ENCODE measurements around the gene MKX. TPM values are rescaled to one million over a fixed set of nuclear protein-coding genes. Genes with fewer than 3 reads are reported as not detected.
A peak's percentile ranks its signal among the peaks of the same experiment; 100 is the strongest.

Gene MKX
- total RNA-seq, 1 donor from 2014 or later, result 1.7 TPM

- DNase-seq (peak; percentile 69), ATAC-seq (no peak)
- no peaks in the 10 kb centered on the region for H3K9me3 ChIP-seq
- no peaks in the 10 kb centered on the region for H3K36me3 ChIP-seq
- TF ChIP-seq, protein P1, sequence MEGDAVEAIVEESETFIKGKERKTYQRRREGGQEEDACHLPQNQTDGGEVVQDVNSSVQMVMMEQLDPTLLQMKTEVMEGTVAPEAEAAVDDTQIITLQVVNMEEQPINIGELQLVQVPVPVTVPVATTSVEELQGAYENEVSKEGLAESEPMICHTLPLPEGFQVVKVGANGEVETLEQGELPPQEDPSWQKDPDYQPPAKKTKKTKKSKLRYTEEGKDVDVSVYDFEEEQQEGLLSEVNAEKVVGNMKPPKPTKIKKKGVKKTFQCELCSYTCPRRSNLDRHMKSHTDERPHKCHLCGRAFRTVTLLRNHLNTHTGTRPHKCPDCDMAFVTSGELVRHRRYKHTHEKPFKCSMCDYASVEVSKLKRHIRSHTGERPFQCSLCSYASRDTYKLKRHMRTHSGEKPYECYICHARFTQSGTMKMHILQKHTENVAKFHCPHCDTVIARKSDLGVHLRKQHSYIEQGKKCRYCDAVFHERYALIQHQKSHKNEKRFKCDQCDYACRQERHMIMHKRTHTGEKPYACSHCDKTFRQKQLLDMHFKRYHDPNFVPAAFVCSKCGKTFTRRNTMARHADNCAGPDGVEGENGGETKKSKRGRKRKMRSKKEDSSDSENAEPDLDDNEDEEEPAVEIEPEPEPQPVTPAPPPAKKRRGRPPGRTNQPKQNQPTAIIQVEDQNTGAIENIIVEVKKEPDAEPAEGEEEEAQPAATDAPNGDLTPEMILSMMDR (IDR thresholded peaks at IDR 0.05), result no peak
- intact Hi-C loops (cut with DNase I), result no loop called here
- H3K4me3 ChIP-seq, result peak overlapping the region; percentile 64
- no peak overlapping the region for H3K27ac ChIP-seq
- peaks cover 63% of the 10 kb centered on the region for H3K27me3 ChIP-seq
- peaks cover 37% of the 10 kb centered on the region for H3K4me1 ChIP-seq
Measured at GRCh38 chr10:27741173-27742091, 4.2 kb downstream of the MKX start.

DNA sequence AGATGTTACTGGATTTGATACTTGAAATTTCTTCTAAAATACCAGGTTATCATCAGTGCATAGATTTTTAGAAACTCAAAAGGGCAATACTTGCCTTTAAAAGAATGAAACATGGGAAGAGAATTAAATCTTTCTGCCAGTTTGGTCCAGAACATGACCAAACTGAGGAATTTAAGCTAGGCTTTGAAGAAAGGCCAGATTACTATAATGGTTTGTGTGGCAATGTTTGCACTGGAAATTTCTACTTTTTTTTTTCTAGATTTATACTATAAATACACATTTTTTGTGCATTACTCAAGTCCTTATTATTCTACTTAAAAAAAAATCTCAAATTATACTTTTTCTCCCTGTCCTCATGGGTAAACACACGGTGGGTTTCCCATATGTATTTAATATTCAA, 9.2 kb downstream of the MKX start:
- Histone ChIP-seq H3K4me3 (no peak overlapping the region), H3K4me1 (no peaks in the 10 kb centered on the region), H3K27me3 (peaks cover 22% of the 10 kb centered on the region), H3K36me3 (no peaks in the 10 kb centered on the region), H3K9me3 (no peaks in the 10 kb centered on the region), H3K27ac (no peak overlapping the region)
- ATAC-seq, result no peak
- intact Hi-C loops (cut with DNase I), result no loop called here
- TF ChIP-seq, protein P1 (IDR thresholded peaks at IDR 0.05), result no peak
- no peak for DNase-seq

- Histone ChIP-seq H3K4me1 (no peaks in the 10 kb centered on the region), H3K4me3 (no peak overlapping the region), H3K9me3 (no peaks in the 10 kb centered on the region), H3K27ac (no peak overlapping the region), H3K36me3 (no peaks in the 10 kb centered on the region), H3K27me3 (peaks cover 4% of the 10 kb centered on the region)
- intact Hi-C loops (cut with DNase I), result no loop called here
- no peak for ATAC-seq
- TF ChIP-seq, protein P1 (IDR thresholded peaks at IDR 0.05), result no peak
- no peak for DNase-seq
Measured at GRCh38 chr10:27730041-27730440, 15.6 kb downstream of the MKX start.

DNA sequence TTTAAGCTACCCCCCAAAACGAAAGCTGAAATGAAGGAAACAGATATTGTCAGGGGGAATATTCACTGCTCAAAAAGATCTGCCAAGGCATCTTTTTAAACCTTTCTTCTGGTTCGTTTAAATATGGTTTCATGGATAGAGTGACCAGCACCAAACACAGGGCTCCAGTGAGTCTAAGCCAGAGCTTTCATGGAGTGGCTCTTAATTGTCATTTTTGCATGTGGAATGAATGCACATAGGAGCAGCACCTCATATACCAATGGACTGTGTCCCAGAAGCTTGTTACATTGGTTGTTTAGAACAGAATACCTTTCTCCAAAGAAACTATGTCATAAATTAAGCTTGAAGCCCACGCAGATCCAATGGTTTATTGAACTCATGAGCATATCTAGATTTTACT, 17.3 kb downstream of the MKX start:
- intact Hi-C loops (cut with DNase I), result no loop called here
- Histone ChIP-seq H3K36me3 (no peaks in the 10 kb centered on the region), H3K4me1 (no peaks in the 10 kb centered on the region), H3K4me3 (no peak overlapping the region), H3K27ac (no peak overlapping the region), H3K9me3 (no peaks in the 10 kb centered on the region), H3K27me3 (no peaks in the 10 kb centered on the region)
- TF ChIP-seq, protein P1 (IDR thresholded peaks at IDR 0.05), result no peak
- DNase-seq (no peak), ATAC-seq (no peak)

- TF ChIP-seq, protein P1 (IDR thresholded peaks at IDR 0.05), result peak; percentile 5
- ATAC-seq, result no peak
Measured at GRCh38 chr10:27724287-27724686, 21.3 kb downstream of the MKX start.

More at GRCh38 chr10:27724287-27724686, 21.3 kb downstream of the MKX start:
- DNase-seq, result no peak
- Histone ChIP-seq H3K27ac (no peak overlapping the region), H3K36me3 (no peaks in the 10 kb centered on the region), H3K4me3 (no peak overlapping the region), H3K9me3 (no peaks in the 10 kb centered on the region), H3K27me3 (no peaks in the 10 kb centered on the region), H3K4me1 (no peaks in the 10 kb centered on the region)
- intact Hi-C loops (cut with DNase I), result no loop called here

All from upper lobe of right lung (tissue), 1 donor.